HepG2 (cell line): ENCODE measurements around the gene CEBPE. TPM values are rescaled to one million over a fixed set of nuclear protein-coding genes. Genes with fewer than 3 reads are reported as not detected.
A peak's percentile ranks its signal among the peaks of the same experiment; 100 is the strongest.

Source experiments
- AGO1 ChIP-seq: fragments of 200-400 bp; formaldehyde crosslinking; IDR thresholded peaks from 2 replicates; pipeline ENCODE4 v1.6.1; 2017; ENCODE audit warnings: mild to moderate bottlenecking, low read depth, low read length, moderate library complexity; ENCODE audit not compliant: poor library complexity, severe bottlenecking
- ATF1 ChIP-seq: IDR thresholded peaks from 2 replicates; pipeline ENCODE4 v1.6.1; 2016; ENCODE audit warnings: mild to moderate bottlenecking, control low read depth
- CREM ChIP-seq, 2 experiments: sonication (generic) in 1 of 2; formaldehyde crosslinking in 1 of 2; IDR thresholded peaks; 2 replicates each; pipeline versions ENCODE4 v1.4.0 to v1.6.1; 2016 to 2020; ENCODE audit warnings: antibody characterized with exemption in 1 of 2, mild to moderate bottlenecking in 1 of 2, missing genetic modification reagents in 1 of 2
- HNRNPL ChIP-seq: fragments of 200-400 bp; formaldehyde crosslinking; IDR thresholded peaks from 2 replicates; pipeline ENCODE4 v1.6.1; 2017; ENCODE audit warnings: mild to moderate bottlenecking, low read depth, low read length
- KLF13 ChIP-seq: sonication (generic); formaldehyde crosslinking; IDR thresholded peaks from 2 replicates; pipeline ENCODE4 v1.4.0; 2020; ENCODE audit warnings: mild to moderate bottlenecking, missing genetic modification reagents
- NRL ChIP-seq: sonication (generic); formaldehyde crosslinking; IDR thresholded peaks from 2 replicates; pipeline ENCODE4 v1.5.0; 2020; ENCODE audit warnings: missing genetic modification reagents, mild to moderate bottlenecking, moderate library complexity, borderline replicate concordance
- PAWR ChIP-seq: sonication (generic); formaldehyde crosslinking; IDR thresholded peaks from 2 replicates; pipeline ENCODE4 v1.4.0; 2020; ENCODE audit warnings: missing genetic modification reagents, mild to moderate bottlenecking, borderline replicate concordance
- ZNF296 ChIP-seq: sonication (generic); formaldehyde crosslinking; conservative IDR thresholded peaks from 2 replicates; pipeline ENCODE4 v1.5.0; 2020; ENCODE audit warnings: mild to moderate bottlenecking, missing genetic modification reagents
- ZNF570 ChIP-seq: sonication (generic); formaldehyde crosslinking; IDR thresholded peaks from 2 replicates; pipeline ENCODE4 v1.4.0; 2020; ENCODE audit warnings: mild to moderate bottlenecking, missing genetic modification reagents, borderline replicate concordance
- ZNF598 ChIP-seq: sonication (generic); formaldehyde crosslinking; IDR thresholded peaks from 2 replicates; pipeline ENCODE4 v1.5.1; 2020; ENCODE audit warnings: mild to moderate bottlenecking, missing genetic modification reagents, borderline replicate concordance
- polyA plus RNA-seq, 8 experiments: library from polyadenylated mRNA; depleted of rRNA in 3 of 8; stranded (reverse) in 7 of 8; unstranded in 1 of 8; fragments of >200 nt; fragmentation: Illumina TruSeq in 4 of 8; extraction: Trizol in 4 of 8; gene quantifications; 2 replicates each; pipeline versions ENCODE4 v1.2.1 to v1.2.3, GENCODE V29; 2011 to 2016; ENCODE audit warnings: low read depth in 4 of 8, missing spikeins in 1 of 8, mixed read lengths in 1 of 8; ENCODE audit not compliant: insufficient read depth in 1 of 8
- total RNA-seq, 5 experiments: library from RNA; depleted of rRNA; stranded (reverse); fragments of >200 nt; fragmentation: Illumina TruSeq; extraction: Trizol; gene quantifications; 2 replicates each; pipeline ENCODE4 v1.2.3, GENCODE V29; 2016; ENCODE audit warnings: low read depth in 1 of 5
- TF ChIP-seq, protein P1 (sequence below): sonication (generic); formaldehyde crosslinking; IDR thresholded peaks from 2 replicates; pipeline ENCODE4 v1.5.1; 2020; ENCODE audit warnings: mild to moderate bottlenecking, missing genetic modification reagents, borderline replicate concordance
- TF ChIP-seq, protein P2 (sequence below): sonication (generic); formaldehyde crosslinking; IDR thresholded peaks from 2 replicates; pipeline ENCODE4 v1.9.0; 2022; ENCODE audit warnings: low read depth, missing genetic modification reagents
- TF ChIP-seq, protein P3 (sequence below): sonication (generic); formaldehyde crosslinking; IDR thresholded peaks from 2 replicates; pipeline ENCODE4; 2020; ENCODE audit warnings: missing genetic modification reagents, mild to moderate bottlenecking, borderline replicate concordance
- TF ChIP-seq, protein P4 (sequence below): sonication (generic); formaldehyde crosslinking; IDR thresholded peaks from 2 replicates; pipeline ENCODE4 v1.4.0; 2020; ENCODE audit warnings: mild to moderate bottlenecking, missing genetic modification reagents

The CEBPE gene
- total and polyA plus RNA-seq, 2 of the 13 experiments (the other 11 are each of a cell fraction or from before 2014, with no cell fraction given): 0.09 to 0.11 TPM

DNA sequence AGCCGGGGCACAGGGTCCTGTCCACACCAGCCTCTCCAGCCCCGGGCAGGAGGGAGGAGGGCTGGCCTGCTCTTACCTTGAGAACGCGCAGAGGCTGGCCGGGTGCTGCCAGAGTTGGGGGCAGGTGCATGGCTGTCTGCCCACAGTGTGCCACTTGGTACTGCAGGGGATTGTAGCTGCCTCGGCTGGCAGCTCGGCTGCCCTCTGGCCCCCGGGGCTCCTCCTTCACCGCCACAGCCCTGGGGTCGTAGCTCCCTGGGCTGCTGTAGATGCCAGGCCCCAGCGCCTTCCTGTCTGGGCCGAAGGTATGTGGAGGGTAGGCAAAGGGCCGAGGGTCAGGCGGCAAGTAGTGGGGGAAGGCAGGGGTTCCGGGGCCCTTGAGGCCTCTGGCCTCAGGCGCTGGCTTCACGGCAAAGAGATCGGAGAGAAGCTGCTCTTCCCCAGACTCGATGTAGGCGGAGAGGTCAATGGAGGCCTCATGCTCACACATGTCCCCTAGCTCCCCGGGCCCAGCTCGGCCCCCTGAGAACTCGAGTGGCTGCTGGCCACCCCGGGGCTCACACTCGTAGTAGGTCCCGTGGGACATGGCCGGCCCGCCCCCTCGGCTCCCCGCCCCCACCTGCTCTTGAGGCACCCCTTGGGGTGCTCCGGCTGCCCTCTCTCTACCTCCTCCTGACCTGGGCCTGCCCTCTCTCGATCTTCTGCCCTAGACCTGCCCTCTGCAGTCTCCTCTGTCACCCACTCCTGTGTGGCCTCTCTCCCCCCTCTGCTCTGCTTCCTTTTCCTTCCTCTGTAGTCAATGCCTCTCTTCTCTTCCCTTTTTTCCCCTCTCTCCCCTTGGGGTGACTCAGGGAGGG is at the start of gene CEBPE (continued):
- TF ChIP-seq KLF13 (CRISPR knock-in tag): 0 out of 2 replicates have a peak, but pooled peaks have one; percentile 23
- TF ChIP-seq, protein P1, sequence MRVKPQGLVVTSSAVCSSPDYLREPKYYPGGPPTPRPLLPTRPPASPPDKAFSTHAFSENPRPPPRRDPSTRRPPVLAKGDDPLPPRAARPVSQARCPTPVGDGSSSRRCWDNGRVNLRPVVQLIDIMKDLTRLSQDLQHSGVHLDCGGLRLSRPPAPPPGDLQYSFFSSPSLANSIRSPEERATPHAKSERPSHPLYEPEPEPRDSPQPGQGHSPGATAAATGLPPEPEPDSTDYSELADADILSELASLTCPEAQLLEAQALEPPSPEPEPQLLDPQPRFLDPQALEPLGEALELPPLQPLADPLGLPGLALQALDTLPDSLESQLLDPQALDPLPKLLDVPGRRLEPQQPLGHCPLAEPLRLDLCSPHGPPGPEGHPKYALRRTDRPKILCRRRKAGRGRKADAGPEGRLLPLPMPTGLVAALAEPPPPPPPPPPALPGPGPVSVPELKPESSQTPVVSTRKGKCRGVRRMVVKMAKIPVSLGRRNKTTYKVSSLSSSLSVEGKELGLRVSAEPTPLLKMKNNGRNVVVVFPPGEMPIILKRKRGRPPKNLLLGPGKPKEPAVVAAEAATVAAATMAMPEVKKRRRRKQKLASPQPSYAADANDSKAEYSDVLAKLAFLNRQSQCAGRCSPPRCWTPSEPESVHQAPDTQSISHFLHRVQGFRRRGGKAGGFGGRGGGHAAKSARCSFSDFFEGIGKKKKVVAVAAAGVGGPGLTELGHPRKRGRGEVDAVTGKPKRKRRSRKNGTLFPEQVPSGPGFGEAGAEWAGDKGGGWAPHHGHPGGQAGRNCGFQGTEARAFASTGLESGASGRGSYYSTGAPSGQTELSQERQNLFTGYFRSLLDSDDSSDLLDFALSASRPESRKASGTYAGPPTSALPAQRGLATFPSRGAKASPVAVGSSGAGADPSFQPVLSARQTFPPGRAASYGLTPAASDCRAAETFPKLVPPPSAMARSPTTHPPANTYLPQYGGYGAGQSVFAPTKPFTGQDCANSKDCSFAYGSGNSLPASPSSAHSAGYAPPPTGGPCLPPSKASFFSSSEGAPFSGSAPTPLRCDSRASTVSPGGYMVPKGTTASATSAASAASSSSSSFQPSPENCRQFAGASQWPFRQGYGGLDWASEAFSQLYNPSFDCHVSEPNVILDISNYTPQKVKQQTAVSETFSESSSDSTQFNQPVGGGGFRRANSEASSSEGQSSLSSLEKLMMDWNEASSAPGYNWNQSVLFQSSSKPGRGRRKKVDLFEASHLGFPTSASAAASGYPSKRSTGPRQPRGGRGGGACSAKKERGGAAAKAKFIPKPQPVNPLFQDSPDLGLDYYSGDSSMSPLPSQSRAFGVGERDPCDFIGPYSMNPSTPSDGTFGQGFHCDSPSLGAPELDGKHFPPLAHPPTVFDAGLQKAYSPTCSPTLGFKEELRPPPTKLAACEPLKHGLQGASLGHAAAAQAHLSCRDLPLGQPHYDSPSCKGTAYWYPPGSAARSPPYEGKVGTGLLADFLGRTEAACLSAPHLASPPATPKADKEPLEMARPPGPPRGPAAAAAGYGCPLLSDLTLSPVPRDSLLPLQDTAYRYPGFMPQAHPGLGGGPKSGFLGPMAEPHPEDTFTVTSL (CRISPR knock-in tag): no peak
- TF ChIP-seq AGO1: peak; percentile 22
- no peak for TF ChIP-seq ZNF570 (CRISPR knock-in tag)
- TF ChIP-seq CREM (IDR thresholded peaks at IDR 0.05): no peak
- TF ChIP-seq CREM (CRISPR knock-in tag; IDR thresholded peaks at IDR 0.05): no peak
- no peak for TF ChIP-seq ATF1 (CRISPR knock-in tag)
- TF ChIP-seq, protein P2, sequence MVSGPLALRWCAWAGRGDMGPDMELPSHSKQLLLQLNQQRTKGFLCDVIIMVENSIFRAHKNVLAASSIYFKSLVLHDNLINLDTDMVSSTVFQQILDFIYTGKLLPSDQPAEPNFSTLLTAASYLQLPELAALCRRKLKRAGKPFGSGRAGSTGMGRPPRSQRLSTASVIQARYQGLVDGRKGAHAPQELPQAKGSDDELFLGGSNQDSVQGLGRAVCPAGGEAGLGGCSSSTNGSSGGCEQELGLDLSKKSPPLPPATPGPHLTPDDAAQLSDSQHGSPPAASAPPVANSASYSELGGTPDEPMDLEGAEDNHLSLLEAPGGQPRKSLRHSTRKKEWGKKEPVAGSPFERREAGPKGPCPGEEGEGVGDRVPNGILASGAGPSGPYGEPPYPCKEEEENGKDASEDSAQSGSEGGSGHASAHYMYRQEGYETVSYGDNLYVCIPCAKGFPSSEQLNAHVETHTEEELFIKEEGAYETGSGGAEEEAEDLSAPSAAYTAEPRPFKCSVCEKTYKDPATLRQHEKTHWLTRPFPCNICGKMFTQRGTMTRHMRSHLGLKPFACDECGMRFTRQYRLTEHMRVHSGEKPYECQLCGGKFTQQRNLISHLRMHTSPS (CRISPR knock-in tag): peak; percentile 74
- TF ChIP-seq PAWR: no peak
- TF ChIP-seq, protein P3, sequence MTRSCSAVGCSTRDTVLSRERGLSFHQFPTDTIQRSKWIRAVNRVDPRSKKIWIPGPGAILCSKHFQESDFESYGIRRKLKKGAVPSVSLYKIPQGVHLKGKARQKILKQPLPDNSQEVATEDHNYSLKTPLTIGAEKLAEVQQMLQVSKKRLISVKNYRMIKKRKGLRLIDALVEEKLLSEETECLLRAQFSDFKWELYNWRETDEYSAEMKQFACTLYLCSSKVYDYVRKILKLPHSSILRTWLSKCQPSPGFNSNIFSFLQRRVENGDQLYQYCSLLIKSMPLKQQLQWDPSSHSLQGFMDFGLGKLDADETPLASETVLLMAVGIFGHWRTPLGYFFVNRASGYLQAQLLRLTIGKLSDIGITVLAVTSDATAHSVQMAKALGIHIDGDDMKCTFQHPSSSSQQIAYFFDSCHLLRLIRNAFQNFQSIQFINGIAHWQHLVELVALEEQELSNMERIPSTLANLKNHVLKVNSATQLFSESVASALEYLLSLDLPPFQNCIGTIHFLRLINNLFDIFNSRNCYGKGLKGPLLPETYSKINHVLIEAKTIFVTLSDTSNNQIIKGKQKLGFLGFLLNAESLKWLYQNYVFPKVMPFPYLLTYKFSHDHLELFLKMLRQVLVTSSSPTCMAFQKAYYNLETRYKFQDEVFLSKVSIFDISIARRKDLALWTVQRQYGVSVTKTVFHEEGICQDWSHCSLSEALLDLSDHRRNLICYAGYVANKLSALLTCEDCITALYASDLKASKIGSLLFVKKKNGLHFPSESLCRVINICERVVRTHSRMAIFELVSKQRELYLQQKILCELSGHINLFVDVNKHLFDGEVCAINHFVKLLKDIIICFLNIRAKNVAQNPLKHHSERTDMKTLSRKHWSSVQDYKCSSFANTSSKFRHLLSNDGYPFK (CRISPR knock-in tag): no peak; the same call in 1 of the 2 replicates
- TF ChIP-seq HNRNPL: peak; percentile 86
- peak; percentile 64; the same call in 1 of the 2 replicates for TF ChIP-seq NRL (CRISPR knock-in tag)
- no peak for TF ChIP-seq ZNF296
- TF ChIP-seq, protein P4, sequence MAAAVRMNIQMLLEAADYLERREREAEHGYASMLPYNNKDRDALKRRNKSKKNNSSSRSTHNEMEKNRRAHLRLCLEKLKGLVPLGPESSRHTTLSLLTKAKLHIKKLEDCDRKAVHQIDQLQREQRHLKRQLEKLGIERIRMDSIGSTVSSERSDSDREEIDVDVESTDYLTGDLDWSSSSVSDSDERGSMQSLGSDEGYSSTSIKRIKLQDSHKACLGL (CRISPR knock-in tag): peak; percentile 21; the same call in 1 of the 2 replicates
- TF ChIP-seq ZNF598: peak; percentile 62; the same call in 1 of the 2 replicates
